Activated T-cell treated with anti-CD3 and anti-CD28 coated beads, Interleukin-2, amount 50 U/mL, for 1 hour (primary cell): Measurements from ENCODE around the gene FRMD3.

Experiments used
- DNase-seq: peaks from one replicate; pipeline ENCODE4 v3.0.0-alpha.2; 2020

The FRMD3 gene

DNA sequence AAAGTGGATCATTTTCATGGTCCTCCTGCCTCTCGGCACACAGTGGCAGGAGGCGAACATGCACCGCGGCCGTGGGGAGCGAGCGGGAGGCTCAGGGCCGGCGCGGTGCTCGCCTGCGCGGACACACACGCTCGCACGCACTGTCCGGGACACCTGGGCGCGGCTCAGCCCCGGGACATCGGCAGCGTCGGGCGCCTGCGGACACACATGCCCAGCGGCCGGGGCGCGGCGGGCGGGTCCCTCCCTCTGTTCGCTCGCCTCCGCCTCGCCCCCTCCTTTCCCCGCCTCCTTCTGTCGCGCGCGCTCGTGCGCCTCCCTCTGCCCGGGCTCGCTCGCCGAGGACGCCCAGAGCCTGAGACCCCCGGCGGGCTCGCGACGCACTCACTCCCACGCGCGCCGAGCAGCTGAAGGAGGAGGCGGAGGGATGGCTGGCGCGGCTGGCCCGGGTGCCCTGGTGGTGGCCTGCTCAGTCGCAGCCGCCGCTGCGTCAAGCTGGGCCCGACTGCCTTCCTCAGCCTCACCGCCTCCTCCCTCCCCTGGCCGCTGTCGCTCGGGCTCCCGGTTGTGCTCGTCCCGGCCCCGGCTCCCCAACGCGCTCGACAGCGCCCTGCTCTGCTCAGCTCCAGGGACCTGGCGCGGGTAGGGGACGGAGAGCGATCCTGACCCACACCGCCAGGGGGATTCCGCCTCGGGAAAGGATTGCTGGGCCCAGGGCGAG, at the start of gene FRMD3:
Gene FRMD3 (minus strand): TSS at position 230 of the 718 bp plus-strand sequence. CDS start 170 bp downstream, at position 60.
- no peak for DNase-seq

DNA sequence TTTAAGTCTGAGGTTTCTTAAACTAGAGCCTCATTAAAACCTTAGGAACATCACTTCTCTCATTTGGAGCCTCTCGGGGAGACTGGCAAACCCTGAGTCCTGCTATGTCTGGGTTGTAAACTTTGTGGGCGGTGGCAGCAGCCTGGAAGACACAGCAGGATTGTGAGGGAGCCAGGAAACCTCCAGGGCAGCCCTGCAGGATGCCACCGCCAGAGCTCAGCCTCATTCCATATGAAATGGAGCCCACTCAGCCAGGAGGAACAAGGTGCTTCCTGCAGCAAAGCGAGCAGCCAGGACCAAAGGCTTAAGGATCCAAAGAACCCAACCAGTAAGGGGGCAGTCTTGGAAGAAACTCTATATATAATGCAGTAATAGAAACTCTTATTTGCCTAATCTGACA, 46.8 kb upstream of the FRMD3 start:
- no peak for DNase-seq

DNA sequence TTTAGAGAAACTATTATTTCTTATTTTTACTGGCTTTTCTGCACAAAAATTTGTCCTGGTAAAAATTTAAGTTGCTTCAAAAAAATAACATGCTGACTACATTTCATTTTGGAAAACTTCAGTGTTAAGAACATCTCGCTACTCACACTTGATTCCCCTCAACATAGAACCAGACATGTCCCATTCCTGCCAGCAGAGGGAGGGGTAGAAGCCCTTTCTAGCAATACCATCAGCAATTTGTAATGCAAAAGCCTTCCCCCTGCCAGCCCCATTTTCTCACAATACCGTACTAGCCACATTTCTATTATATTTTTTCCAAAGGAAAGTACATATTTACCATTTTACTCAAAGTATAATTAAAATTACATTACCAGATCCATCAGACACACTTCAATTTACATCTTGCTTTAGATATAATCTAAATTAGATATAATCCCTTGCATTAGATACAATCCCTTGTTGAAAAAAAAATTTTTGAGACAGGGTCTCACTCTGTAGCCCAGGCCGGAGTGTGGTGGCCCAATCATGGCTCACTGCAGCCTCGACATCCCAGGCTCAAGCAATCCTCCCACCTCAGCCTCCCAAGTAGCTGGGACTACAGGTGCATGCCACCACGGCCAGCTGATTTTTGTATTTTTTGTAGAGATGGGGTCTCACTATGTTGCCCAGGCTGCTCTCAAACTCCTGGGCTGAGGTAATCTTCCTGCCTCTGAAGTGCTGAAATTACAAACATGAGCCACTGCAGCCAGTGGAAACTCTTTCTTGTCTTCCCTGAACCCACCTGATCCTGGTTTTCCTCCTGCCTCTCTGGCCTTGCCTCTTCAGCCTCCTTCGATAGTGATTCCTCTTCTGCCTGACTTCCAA, 45.2 kb upstream of the FRMD3 start:
- no peak for DNase-seq

DNA sequence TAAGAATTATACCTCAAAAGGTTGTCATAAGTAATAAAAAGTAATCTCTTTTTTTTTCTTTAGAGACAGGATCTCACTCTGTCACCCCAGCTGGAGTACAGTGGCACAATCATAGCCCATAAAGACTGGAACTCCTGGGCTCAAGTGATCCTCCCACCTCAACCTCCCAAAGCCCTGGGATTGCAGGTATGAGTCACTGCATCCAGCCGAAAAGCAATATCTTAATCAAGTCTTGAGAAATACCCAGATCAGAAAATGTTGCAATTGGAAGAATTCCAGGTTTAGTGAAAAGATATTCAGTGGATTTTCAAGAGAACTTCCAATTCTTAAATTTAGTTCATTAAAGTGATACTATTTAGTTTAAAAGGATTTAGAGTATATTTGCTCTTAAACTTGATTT, 43.8 kb upstream of the FRMD3 start:
- no peak for DNase-seq

DNA sequence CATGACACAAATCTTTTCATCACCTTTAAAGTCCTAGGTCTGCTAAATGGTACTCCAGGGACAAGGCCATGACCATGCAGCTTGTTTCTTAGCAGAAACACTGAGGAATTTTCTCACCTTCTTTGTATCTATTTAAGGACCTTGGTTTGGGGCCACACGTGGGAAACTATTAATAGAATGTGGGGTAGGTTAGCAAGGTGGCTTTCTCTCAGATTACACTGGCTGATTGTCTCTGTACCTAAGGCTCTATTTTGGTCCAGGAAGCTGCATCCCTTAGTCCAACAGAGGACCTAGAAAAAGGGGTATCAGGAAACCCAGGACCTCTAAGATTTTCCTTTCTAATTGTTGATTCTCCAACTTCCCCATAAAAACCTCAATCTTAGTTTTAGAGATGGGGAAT, 36.3 kb upstream of the FRMD3 start:
- no peak for DNase-seq

DNA sequence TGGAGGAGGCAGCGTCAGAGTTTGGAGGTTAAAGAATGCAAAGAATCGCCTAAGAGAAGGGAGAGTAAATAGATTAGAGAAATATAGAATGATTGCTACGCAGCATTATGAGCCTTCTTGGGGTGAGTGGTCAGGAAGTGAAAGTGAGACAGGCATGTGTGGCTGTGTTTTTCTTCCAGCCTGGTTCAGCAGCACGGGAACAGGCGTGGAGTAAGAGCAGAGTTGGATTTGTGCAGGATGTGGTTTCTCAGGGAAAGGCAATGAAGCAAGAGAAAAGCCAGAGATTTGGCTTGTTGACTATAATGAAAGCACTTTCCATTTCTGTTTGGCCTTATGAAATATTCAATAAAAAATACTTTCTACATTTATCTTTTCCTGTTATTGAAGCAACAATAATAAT, 34.3 kb upstream of the FRMD3 start:
- no peak for DNase-seq

DNA sequence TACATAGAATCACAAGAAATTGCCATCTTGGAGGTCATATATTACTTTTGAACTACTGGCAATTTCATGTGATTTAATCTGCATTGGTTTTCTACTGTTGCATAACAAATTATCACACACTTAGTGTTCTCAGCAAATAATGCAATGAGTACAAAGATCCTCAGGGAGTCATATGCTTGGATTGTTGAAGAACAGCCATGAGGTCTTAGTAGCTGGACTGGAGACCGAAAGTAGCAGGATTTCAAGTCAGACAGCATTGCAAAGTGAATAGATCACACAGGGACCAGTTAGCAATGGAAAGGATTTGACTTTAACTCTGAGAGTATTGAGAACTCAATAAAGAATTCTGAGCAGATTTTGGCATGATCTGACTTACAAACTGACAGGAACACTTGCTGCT, 32.2 kb upstream of the FRMD3 start:
- DNase-seq: no peak

DNA sequence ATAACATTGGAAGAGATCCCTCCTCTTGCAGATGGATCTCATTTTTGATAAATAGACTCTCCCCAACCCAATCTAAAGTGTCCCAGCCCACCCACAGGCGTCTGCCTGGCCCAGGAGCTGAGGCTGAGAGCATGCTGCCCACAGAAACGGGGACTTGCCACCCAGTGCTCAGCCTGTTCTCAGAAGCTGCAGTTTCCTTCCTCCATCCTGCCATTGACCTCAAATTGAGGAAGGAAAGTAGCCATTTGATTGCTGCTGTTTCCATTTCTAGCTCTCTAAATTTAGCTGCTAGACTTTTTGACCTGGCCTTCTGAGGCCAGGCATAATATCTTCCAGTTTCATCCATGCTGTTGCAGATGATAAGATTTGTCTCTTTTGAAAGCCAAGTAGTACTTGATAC, 31.1 kb upstream of the FRMD3 start:
- DNase-seq: no peak

DNA sequence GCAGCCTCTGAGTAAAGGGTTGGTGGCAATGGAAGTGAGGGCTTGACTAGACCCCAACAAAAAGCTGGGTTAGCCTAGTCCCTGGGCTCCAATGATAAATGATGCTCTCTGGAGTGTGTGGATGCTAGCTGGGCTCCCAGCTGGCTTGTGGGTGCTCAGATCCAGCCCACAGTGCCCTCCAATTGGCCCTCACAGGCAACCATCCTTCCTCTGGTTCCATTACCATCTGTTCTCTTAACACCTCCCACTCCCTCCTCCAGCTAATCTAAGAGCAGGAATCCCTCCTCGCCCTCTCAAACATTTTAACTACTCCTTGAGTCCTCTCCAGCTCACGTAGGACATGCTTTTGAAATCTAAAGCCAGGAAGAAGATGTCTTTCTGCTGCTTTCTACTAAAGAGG, 25.2 kb upstream of the FRMD3 start:
- no peak for DNase-seq

DNA sequence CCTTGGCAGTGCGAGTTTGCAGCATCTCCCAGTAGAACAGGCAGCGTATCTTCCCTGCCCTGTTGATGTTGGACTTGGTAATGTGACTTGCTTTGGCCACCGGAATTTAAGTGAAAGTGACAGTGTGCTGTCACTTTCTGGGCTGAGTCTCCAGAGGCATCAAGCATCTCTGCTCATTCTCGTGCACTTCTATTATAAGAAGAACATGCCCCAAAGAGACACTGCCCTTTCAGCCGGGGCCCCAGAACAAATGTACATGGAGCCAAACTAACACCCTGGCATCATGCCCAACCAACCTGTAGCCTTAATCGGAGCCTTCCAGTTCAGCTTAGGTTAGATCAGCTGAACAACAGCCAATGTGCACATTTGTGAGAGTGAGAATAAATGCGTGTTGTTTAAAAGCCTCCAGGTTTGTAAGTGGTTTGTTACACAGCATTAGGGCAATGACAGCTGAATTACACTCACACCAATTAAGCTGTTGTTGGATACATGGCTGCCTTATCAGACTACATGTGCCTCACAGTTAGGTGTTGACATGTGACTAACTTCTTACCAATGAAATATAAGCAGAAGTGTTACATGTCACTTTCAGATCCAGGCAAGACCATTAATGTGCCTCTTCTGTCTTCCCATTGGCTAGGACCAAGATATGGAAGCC, 22.1 kb upstream of the FRMD3 start:
- DNase-seq: no peak

DNA sequence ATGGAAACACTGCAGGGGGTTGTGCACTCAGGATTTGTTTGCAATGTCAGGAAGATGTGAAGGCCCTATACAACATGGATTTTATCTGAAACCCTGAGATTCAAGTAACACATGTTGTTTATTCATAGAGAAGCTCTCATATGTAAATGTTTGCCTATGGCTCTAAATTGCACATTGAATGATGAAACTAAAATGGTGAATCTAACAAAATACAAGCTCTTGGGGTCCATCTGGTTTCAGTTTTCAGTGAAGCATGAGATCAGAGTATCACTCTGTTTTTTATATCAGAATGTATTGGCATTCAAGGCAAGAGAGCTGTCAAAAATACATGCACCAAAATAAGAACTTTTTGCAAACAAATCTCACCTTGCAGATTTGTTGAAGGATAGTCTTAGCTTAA, 19.6 kb upstream of the FRMD3 start:
- DNase-seq: no peak

DNA sequence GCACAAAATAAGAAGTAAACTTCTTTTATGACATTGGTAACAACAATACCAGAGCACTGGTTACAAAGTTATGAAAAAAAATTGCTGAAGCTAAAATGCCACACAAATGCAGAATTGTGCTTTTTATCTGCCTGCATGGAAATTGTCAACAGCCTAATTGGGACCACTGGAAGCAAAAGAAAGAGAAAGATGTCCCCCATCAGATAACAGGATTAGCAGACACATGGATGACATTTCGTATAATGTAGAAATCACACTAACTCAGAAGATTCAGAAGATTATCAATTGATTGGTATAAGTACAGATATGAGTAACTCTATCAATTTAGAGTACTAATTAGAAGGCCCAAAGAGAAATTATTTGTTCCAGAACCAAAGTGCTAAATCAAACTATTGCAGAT, 19.1 kb upstream of the FRMD3 start:
- no peak for DNase-seq

DNA sequence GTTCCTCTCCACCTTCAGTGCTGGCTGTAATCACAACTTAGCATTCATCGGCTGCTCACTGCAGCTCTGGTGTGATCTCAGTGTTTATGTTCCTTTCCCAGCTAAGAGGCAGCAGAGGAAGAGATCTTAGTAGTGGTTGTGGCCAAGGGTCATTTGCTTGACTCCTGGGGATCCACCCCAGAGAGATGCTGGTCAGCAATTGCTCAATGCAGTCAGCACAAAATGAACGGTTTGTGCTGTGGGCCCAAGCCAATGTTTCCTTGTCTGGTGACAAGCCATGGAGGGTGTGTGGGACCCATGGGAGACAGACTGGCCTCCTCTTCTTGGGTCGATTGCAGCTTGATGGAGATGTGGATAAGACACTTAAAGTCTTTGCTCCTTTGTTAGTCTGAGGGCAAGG, 16.1 kb upstream of the FRMD3 start:
- DNase-seq: no peak

DNA sequence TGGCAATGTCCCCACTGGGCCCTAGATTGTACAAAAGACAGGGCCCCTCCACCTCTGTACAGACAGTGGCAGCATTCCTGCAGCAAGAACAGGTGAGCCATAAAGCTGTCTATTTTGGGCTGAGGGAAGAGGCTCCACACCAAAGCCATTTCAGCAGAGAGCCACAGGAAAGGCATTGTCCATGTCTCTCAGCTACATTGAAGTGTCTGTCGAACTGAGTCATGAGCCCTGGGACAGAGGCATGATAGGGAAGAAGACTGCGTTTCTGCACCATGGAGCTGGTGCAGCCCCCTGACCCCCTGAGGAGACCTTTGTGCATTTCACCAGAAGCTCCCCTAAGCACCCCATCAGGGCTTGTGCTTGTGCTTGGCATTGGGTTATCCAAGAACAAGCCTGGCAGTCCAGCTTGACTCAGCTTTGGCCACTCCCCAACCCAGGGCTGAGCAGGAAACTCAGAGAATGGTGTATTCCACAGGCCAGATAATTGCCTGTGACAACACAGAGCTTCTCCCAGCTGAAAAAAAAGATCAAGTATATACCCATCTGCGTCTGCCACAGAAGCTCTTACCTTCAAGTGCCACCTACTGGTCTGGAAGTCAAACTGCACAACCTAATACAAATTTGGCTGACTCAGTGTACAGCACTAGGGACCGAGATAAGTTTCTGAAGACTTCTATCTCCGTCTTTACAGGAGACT, 5.9 kb upstream of the FRMD3 start:
- no peak for DNase-seq

DNA sequence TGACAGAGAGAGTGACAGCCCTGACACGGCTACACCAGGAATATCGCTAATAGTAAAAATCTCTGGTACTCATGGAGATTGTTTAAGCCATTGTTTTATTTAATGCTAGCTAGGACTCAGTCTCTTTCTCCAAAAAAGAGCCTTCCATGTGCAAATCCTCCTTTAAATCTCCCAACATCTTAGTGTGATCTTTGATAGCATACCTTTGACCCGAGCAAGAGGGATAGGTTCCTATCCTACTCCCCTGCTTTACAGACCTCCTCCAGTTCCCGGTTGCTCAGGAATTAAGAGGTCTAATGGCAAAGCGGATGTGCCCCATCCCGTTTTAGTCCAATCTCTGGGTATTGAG, 663 bp upstream of the FRMD3 start:
- no peak for DNase-seq

DNA sequence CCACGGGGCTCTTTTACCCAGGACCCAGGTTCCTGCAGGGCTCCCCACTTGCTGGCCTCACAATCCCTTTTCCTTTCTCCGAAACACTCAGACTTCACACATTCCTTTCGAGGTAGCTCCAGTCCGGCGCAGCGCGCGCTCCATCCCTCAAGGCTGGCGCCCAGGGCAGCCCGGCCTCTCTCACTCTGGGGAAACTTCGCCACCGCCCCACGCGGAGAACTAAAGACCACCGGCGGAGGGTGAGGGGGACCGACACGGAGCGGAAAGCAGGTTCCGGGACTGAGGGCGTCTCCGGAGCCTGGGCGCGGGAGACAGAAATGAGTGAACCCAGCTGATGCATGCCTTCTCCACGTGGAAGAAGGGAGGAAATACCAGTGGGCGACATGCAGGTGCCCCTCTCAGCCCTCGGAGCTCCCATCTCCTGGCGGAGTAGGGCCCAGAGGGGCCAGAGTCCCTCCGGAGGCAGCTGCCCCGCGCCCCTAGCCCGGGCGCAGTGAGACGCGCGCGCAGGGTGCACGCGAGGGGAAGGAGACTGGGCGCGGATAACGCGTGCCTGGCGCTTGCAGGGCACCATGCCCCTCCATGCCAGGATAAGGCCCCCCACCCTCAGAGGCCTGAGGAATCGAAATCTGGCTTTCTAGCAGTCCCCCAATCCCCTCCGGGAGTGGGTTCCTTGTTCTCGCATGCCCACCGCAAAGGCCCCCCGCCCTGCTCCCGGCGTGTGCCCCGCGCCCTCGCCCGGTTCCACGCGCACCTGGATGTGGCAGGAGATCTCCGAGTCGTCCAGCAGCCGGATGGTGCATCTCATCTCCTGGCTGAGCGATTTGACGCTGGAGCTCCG, 650 bp downstream of the FRMD3 start:
- no peak for DNase-seq

DNA sequence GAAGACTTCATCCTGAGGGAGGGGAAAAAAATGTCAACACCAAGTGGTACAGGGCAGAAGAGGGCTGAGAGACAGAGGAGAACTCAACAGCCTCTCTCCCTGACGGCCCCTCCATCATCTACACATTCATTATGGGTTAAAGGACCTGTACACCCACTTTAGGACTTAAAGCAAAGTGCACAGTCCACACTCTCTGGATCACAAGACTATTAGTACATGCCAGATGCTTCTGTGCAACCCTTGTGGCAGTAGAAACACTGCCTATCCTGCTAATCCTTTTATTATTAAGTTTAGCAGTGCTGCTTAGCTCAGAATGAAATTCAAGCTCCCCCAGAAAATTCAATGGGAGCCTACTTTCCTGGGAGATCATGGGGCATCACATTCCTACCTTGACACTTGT, 1.9 kb downstream of the FRMD3 start:
- DNase-seq: no peak

DNA sequence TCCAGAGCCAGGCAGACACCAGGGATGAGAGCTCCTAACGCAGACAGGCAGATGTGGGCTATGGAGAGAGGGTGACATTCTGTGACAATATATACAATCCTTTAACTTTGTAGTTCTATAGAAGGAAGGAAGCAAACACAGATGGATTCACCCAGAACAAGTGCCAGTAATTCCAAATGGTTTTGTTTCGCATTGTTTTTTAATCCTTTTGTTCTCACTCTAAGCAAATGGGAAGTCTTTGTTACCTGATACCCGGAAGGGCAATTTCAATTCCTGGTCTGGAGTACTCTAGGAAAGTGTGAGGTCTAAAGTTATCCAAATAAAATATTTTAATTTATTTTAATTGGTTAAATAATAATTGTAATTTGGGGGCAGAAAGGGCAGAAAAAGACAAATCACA, 2.5 kb downstream of the FRMD3 start:
- no peak for DNase-seq

DNA sequence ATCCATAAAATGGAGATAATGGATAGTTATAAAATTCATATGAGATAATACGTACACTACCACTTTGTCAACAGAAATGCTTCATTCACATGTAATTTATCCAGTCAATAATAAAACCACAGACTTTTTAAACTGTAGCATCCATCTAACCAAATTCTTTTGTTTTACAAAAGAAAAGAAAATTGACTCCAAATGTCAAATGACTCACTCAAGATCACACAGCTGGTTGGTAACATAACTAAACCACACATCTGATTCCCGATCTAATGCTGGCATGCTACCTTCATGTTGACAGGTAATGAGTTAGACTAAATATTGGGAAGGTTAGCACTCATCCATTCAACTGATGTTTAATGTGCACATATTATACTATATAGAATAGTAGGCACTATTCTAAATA, 4.9 kb downstream of the FRMD3 start:
- DNase-seq: no peak

DNA sequence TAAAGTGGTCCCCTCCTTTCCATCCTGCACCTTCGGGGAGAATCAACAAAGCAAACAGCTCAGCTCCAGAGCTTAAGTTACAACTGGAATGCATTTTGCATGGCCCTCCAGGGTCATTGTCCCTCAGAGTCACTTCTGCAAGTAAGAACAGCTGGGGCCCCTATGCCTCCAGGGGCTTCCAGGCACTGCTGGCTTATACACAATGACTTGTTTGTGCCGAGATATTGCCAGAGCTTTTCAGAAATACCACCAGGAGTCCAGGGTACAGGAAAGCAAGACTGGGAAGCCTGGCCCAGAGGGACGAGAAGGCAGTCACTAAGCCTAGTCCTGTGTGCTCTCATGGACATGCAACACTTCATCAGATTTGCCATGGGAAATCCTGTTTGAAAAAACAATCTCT, 11.3 kb downstream of the FRMD3 start:
- no peak for DNase-seq

DNA sequence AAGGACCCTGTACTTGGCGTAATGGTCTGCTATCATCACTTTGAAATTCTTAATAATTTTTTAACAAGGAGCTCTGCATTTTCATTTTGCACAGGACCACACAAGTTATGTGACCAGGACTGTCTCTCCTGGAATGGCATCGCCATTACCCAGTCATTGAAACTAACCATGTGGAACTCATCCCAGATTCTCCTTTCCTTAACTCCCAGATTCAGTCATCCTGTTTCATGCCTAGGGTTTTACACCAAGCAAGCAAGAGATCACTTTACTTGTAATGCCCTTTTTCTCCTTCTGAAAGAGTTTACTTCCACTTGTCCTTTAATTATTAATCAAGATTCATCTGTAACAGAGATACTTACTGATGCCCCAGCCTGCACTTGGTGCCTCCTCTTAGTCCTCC, 12.0 kb downstream of the FRMD3 start:
- no peak for DNase-seq

DNA sequence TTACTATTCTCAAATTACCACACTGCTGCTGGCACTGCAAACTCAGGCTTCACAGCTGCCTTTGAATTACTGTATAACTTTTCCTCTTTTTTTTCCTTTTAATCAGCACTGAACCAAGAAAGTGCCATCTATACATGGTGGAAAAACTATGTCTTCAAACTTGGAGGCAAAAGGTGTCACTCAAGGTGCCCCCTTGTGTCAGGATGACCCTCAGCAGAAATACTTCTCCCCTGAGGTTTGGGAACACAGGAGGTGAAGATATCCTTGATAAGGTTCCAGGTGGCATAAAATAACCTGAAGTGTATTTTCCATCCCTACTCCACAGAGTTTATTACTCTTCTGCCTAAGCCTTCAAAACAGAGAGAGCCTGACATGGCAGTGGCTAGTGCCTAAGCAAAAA, 14.5 kb downstream of the FRMD3 start:
- no peak for DNase-seq

DNA sequence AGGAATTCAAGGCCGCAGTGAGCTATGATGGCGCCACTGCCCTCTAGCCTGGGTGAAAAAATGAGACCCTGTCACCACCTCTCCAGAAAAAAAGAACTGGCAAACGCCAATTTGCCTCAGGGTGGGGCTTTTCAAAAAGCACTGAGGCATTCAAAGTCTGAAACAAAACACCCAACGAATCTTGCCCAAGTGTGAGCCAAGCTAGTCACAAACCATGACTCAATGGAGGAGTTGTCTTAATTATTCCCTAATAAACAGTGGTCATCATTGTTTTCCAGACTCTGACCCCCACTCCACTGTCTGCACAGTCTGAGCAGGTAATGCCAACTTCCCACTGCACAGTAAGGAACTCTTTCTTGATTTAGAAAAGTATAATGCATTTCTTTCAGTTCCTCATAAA, 16.8 kb downstream of the FRMD3 start:
- no peak for DNase-seq
